IPS-NIHi7 (cell line): ENCODE results near the gene SPTB.
"Not testable (repeated sequence)": the region's sequence is repeated elsewhere in the genome, so short reads cannot be mapped to it uniquely, and the experiment has no call there.

Source experiments
- DNase-seq: peaks from one replicate; pipeline ENCODE4 v3.0.0; 2012; ENCODE audit warnings: mixed read lengths; ENCODE audit errors: extremely low spot score

The SPTB gene

DNA sequence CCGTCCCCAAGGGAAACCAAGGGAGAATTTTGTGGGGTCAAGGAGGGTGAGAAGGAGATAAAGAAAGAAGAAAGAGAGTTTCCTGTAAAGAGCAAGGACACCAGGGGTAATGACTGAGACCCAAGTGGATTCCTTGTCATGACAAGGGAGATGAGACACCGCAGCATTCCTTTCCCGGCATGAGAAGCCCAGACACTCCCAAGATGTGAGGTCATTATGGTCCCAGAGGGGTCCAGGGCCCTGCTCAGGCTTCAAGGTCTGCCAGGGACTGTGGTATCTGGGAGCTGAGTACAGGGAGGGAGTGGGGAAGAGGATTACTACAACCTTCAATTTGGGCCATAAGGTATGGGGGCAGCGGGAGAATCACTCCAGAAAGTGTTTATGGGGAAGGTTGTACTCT is 58.1 kb downstream of the SPTB start:
- no peak for DNase-seq

DNA sequence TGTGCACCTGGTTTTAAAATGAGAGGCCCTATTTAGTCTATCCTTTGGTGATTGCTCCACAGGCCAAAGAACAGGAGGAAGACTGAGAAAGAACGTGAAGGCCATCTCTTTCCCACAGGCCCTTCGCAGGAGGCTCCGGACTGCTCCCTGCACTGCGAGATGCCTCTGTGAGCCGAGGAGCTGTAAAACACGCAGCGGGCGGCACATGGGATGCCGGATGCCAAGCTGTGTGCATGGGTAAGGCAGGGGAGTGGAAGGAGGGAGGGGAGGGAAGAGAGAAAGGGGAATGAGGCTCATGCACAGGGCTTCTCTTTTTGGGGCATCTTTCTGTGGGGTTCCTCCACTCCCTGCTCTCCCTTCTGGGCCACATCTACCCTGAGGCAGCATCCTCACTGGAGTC is 61.6 kb downstream of the SPTB start:
- no peak for DNase-seq

GRCh38 chr14:64817631-64818030 is 62.1 kb downstream of the SPTB start:
- DNase-seq: no peak

DNA sequence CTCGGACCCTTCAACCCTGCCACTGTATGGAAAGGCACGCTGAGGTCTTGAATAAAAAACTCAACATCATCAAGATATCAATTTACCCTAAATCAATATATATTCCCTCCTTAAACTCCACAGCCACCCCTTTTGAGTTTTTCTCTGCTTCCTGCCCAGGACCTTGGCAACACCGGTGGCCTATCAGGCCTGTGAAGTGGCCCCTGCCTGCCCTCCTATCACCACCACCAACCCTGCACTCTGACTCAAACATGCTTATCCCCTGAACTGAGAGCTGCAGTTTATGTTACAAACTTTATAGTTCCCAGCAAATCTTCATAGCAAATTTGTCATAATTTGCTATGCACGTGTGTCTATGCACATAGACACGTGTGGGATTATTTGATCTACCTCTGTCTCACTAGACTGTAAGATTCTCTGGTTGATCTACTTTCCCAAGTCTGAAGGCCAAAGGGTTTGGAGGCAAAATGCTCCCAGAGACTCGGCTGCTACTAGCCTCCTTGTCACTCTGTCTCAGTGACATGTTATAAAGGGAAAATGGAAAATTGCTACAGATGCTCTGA is 63.4 kb downstream of the SPTB start:
- no peak for DNase-seq

DNA sequence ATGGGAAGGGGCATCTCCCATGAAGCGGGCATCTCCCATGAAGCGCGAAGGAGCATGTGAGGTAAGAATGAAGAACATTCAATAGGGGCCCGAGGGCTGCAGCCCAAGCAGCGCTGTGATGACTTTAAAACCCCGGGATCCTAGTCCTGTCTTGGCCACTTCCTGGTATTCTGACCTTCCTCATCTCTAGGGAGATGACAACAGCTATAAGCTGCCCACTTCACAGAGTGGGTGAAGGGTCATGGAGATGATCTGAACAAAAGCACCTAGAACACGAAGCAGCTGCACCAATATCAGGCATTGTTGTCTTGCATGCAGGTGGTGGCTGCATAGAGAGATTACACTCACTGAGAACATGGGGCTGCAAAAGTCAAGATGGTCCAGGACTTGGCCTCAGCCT is 64.5 kb downstream of the SPTB start:
- DNase-seq: no peak

GRCh38 chr14:64812412-64812811 is 67.3 kb downstream of the SPTB start:
- peak; percentile 72 for DNase-seq

DNA sequence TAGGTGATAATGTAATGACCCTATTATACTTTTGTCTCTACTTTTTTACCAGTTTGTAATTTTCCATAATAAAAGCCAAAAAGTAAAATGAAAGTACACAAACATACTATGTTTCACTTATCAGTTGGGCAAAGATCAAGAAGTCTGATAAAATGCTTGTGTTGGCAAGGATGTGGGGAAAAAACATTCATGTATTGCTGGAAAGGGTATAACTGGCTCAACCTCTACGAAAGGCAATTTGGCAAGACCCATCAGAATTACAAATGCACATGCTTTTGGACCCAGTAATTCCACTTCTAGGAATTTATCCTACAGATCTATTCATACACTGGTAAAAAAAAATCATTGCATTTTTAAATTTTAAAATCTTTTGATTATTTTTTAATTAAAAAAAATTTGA is 68.0 kb downstream of the SPTB start:
- DNase-seq: no peak

DNA sequence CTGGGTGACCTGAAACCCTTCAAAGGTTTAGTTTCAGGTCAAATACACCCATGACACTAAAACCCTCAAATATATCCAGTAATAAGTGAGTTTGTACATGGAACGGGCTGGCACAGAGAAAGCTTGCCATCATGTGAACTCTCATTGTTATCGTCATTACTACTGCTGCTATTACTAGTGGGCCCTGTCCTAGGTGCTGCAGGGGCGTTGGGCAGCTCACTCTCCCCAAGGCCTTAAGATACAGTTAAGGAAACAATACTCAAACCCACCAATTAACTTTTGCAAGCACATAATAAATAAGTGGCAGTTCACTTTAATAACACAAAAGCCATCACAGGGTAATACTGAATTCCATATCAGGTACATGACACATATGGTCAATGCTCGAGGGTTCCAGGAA is 71.3 kb downstream of the SPTB start:
- DNase-seq: no peak

DNA sequence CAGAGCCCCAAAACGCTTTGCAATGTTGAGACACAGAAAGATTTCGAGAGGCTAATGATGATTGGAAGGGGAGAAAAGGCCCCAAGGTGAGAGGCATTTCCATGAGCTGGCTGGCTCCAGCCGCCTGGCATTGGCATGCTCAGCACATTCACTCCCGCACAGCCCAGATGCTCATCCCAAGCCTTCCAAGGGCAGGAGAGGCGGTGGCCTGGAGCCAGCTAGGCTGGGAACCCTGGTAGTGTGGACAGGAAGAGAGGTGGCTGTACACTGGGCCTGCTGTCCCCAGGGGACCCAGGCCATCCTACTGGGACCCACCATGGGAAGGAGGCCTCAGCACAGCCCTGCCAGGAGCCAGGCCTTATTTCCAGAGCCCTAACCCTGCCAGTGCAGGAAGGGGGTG is 72.2 kb downstream of the SPTB start:
- no peak for DNase-seq

GRCh38 chr14:64806862-64807495 is 72.7 kb downstream of the SPTB start:
- no peak for DNase-seq

- DNase-seq: no peak
Observed at GRCh38 chr14:64806202-64806861, 73.4 kb downstream of the SPTB start.

- not testable (repeated sequence) for DNase-seq
Observed at GRCh38 chr14:64805646-64806045, 74.1 kb downstream of the SPTB start.

DNA sequence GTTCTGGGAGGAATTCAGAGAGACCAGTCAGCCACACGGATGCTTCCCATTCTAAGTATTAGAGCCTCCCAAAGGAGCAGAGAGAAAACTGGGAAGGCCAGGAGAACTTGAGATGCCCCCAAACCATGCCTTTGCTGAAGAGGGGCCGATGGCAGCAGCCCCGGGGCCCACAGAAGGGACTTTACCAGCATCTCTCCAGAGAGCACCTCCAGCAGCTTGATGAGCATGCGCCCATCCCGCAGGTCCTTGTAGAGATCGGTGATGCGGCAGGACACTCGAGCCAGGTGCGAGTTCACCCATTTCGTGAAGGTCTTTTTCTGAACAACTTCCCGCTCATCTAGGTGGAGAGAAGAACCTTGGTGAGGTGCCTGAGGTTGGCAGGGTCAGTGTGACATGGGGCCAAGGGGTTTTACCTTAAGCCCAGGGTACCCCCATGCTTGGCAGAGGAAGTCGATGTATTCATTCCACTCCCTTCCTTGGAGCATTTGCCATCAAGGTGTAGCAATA is 74.9 kb downstream of the SPTB start:
- DNase-seq: no peak

DNA sequence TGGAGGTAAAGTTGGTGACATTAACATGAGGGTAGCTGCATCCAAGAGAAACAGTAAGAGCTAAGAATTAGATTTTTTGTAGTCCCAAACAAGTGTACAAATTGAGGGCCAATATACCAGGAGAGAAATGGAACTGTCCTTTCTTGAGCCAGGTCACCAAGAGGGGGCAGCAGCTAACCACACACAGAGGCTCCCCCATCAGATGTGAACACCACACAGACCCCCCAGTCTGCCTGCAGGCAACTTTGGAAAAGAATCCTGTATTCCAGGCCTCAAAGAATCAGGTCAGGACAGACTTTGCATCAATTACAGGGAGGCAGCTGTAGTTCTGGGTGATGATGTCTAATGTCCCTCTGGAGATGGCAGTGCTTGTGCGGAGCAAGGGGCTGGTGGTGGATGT is 77.9 kb downstream of the SPTB start:
- DNase-seq: peak; percentile 85

- no peak for DNase-seq
Observed at GRCh38 chr14:64801046-64801445, 78.7 kb downstream of the SPTB start.

GRCh38 chr14:64800000-64800399 is 79.7 kb downstream of the SPTB start:
- DNase-seq: peak; percentile 52

DNA sequence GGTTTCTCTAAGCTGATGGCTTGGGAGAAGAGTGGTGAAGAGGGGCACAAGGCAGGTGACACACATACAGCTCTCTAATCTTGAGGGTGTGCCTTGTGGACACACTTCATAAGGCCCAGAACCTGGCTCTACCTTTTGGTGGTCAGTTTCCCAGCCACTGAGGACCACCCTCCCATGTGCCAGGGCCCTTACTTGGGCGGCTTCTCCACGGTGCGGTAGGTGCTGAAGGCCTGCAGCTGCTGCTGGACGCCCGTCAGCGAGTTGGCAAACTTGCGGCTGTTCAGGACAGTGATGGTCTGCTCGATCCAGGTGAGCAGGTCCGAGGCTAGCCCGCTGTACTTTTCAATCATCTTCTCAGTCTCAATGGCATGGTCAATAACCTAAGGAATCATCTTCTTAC is 80.2 kb downstream of the SPTB start:
- DNase-seq: no peak

- no peak for DNase-seq
Observed at GRCh38 chr14:64796369-64796768, 83.3 kb downstream of the SPTB start.

DNA sequence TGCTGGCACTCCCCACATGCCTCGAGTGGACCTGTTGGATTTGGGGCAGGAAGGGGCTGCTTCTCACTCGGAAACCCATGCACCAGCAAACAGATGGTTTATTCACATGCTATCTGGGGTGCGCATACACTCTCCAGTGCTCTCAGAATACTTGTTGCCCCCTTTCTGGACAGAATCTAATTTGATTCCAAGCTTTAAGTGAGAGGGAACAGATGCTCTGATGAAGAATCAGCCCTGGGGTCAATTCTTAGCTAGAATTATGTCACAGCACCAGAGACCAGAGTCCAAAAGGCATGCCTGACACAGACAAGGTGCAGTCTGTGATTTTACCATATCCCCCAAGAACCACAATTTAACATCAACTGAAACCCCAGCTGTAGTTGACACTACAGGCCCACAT is 83.8 kb downstream of the SPTB start:
- no peak for DNase-seq

DNA sequence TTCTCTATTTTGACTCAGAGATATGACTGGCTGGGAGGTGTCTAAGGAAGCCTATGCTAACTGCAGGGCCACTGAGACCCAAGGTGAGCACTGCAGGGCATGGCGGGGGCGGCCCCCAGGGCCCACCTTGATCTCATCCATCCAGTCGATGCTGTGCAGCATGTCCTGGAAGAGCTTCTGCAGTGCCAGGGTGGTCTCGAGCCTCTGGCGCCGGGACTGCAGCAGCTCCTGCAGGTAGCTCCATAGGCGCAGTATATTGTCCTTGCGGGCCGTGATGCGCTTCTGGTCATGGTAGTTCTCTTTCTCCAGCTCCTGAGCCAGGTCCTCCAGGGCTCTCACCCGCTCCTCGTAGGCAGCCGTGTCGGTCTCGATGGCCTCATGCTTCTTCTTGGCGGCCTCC is 84.5 kb downstream of the SPTB start:
- DNase-seq: no peak

- DNase-seq: no peak
Observed at GRCh38 chr14:64792871-64793560, 86.7 kb downstream of the SPTB start.

- no peak for DNase-seq
Observed at GRCh38 chr14:64792231-64792630, 87.5 kb downstream of the SPTB start.

DNA sequence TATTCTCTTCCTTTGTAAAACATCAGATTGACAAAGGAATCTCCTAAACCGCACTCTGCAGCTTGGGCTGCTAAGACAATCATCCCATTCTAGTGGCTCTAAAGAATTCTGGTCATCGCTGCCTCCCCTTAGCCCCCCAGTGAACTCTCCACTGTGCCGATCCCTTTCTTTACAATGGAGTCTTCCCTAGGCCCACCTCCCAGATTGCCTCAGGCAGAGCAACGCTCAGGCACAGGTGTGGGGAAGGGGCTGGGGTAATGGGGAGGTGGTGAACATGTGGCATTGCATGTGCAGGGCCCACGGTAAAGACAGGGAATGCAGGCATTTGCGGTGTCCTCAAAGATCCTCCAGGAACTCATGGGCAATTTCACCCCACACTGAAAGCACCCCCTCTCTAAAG is 89.2 kb downstream of the SPTB start:
- no peak for DNase-seq
